NOMO-1 treated with DMSO at 0.1 percent for 48 hours (cell line): ENCODE measurements around the gene TPGS2.
"Not testable (repeated sequence)": the region's sequence is repeated elsewhere in the genome, so short reads cannot be mapped to it uniquely, and the experiment has no call there.

Source experiments
- DNase-seq: peaks from one replicate; lab custom pipeline; 2025; ENCODE audit not compliant: unreplicated experiment; lab: John Stamatoyannopoulos, UW

The TPGS2 gene, protein sequence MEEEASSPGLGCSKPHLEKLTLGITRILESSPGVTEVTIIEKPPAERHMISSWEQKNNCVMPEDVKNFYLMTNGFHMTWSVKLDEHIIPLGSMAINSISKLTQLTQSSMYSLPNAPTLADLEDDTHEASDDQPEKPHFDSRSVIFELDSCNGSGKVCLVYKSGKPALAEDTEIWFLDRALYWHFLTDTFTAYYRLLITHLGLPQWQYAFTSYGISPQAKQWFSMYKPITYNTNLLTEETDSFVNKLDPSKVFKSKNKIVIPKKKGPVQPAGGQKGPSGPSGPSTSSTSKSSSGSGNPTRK

GRCh38 chr18:36828630-36829361 is at the start of gene TPGS2, which contains the start of gene KIAA1328:
TSS of gene TPGS2 (minus strand) at chr18:36829002. CDS start at chr18:36828767, 235 bp downstream.
TSS of gene KIAA1328 (plus strand) at chr18:36829127. CDS start at chr18:36829139, 12 bp downstream.
- peak; percentile 89 for DNase-seq

- DNase-seq = not testable (repeated sequence)
Observed at GRCh38 chr18:36873826-36874225, 45.0 kb upstream of the TPGS2 start.

DNA sequence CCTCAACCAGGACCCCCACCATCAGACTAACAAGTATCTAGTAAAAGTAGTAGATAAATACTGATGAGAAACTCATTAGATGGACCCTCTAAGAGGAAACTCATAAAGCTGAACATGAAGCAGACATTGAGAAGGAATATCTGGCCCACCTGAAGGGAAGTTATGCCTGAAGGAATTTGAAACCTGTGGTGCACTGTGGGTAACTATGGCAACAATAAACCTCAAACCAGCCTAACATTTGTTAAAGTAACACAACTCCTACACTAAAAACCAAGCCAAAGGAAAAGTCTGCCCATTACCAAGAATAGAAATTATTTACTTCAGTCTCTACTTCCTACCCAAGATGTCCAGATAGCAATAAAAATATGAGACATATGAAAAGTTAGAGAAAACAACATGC is 43.5 kb upstream of the TPGS2 start:
- no peak for DNase-seq

DNA sequence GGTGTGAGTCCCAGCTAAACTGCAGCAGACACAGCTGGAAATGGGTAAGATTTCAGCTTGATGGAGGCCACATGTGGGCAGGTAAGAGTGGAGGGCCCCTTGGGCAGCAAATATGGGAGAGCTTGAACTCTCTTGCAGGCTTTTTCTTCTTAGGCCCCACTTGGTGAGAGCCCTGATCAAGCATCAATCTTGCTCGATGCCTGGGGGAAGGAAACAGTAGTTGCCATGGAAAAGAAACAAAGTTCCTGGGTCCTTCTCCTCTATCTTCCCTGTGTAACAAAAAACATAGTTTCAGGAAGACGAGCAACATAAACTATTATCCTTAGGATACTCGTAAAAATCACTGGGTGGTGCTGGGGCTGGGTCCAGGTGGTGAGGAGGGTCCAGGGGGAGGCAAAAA is 43.0 kb upstream of the TPGS2 start:
- DNase-seq = no peak

DNA sequence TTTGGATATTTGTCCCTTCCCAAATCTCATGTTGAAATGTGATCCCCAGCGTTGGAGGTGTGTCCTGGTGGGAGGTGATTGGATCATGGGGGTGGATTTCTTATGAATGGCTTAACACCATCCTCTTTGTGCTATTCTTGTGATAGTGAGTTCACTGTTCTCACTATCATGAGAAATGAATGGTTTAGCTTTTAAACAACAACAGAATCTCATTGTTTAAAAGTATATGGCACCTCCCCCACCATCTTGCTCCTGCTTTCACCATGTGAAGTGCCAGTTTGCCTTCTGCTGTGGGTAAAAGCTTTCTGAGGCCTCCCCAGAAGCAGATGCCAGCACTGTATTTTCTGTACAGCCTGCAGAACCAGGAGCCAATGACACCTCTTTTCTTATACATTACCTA is 38.3 kb upstream of the TPGS2 start:
- DNase-seq = no peak

DNA sequence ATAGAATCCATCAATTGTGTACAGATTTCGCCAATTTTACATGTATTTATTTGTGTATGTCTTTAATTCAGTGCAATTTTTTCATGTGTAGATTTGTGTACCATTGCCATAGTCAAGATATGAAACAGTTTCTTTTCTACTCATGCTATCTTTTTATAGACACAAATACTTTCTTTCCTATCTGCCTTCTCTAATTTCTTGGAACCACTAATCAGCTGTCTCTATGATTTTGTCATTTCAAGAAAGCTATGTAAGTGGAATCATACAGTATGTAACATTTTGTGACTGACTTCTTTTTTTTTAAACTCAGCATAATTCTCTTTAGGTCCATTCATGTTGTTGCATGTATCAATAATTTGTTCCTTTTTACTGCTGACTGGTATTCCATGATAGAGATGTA is 33.4 kb upstream of the TPGS2 start:
- no peak for DNase-seq

DNA sequence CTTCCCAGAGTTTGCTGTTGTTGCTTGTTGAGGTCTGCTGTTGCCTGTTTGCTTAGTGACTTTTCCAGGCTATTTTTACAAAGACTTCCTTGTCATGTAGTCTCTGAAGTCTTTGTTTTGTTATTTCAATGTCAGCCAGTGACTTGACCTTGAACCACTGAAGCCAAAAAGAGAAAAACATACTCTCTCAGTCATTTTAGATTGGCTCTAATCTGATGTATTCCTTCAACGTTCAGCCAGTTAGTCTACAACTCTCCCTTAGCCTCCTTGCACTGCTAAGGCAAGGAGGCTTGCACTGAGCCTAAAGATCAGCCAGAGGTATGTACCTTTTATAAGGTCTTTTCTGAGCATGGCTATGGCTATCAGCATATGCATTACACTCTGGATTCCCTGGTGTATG is 28.0 kb upstream of the TPGS2 start:
- DNase-seq = no peak

DNA sequence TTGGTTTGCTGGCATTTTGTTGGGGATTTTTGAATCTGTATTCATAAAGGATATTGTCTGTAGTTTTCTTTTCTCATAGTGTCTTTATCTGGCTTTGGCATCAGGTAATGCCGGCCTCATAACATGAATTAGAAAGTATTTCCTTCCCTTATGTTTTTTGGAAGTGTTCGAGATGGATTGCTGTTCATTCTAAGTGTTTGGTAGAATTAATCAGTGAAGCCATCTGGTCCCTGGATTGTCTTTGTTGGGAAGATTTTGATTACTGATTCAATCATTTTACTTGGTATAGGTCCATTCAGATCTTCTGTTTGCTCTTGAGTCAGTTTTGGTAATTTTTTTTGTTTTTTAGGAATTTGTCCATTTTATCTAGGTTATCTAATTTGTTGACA is 22.4 kb upstream of the TPGS2 start:
- no peak for DNase-seq

- DNase-seq = no peak
Observed at GRCh38 chr18:36850527-36851201, 21.9 kb upstream of the TPGS2 start.

DNA sequence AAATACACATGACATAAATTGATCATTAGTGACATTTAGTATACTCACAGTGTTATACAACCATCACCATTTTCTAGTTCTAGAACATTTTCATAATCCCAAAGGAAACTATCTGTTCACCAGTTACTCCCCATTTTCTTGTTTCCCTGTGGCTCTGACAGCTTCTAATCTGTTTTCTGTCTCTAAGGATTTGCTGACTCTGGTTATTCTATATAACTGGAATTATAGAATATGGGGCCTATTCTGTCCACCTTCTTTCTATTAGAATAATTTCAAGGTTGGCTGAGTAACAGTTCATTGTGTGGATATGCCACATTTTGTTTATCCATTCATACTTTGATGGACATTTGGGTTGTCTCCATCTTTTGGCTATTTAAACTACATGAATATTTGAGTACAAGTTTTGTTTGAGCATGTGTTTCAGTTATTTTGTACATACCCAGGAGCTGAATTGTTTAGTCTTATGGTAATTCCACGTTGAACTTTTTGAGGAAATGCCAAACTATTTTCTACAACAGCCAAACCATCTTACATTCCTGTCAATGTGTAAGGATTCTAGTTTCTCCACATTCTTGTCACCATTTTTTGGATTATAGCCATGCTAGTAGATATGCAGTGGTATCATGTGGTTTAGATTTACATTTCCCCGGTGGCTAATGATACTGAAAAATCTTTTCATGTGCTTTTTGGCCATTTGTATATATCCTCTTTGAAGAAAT is 20.6 kb upstream of the TPGS2 start:
- DNase-seq = no peak

DNA sequence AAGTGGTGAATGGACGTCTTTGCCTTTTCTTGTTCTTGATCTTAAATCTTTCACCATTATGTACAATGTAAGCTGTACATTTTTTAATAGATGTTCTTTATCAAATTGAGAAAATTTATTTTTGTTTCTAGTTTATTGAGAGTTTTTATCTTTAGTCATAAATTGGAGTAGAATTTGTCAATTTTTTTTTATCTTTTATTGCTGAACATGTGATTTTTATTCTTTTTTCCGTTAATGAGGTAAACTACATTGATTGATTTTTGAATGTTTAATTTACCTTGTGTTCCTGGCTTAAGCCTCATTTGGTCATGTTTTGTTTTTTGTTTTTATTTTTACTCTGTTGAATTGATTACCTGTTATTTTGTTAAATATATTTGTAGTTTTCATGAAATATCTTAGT is 19.8 kb upstream of the TPGS2 start:
- no peak for DNase-seq

- DNase-seq = no peak
Observed at GRCh38 chr18:36843784-36844183, 15.0 kb upstream of the TPGS2 start.

DNA sequence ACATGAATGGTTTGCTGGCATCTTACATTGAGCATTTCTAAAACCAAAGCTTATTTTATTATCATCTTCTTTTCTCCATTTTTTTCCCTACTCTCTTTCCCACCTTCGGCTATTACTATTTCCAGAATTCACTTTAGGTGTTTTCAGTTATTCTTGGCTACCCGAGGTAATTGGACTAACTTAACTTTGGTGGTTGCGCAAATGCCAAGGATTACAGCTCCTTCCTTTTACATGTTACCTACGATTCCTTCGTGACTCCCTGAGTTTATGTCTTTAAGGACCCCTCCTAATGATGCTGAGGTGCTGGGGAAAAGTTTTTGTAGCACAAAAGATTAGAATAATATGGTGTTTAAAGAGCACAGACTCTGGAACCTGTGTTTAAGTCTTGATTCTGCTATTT is 14.4 kb upstream of the TPGS2 start:
- no peak for DNase-seq

DNA sequence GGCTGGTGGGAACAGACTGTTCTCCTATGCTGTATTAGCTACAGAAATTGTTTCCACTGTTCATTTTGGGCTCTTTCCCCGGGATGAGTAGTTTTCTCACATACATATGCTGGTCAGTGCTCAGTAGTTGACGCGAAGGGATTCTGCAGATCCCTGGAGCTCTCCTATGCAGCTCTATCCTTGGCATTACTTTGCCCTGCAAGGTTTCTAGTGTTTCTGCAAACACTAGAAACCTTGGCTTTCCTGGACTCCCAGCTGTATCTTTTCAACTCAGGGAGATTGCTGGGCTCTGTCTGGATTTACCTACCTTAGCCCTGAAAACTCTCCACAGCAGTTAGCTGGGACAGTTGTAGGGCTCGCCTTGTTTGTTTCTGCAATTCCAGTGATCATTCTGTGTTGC is 11.0 kb upstream of the TPGS2 start:
- no peak for DNase-seq

GRCh38 chr18:36835927-36836326 is 7.1 kb upstream of the TPGS2 start:
- DNase-seq = no peak

GRCh38 chr18:36833120-36833519 is 4.3 kb upstream of the TPGS2 start:
- DNase-seq = no peak

DNA sequence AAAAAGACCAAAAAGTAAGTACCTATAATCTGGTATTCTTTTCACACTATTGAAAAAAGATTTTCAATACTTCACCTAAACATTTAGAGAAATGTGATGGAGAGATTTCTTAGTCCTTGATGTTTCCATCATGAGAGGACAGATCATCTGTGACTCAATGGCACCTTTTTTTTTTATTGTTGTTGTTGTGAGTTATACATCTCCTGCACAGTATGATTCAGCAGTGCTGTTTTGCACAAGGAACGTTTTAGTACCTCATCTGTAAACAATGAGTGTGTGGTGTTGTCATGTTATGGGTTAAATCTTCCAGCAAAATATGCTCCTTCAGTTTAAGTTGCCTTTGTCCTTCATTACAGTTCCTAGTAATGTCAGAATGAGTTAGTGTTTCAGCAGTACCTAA is 2.3 kb upstream of the TPGS2 start:
- no peak for DNase-seq

GRCh38 chr18:36830158-36830495 is 1.3 kb upstream of the TPGS2 start:
- DNase-seq = no peak

DNA sequence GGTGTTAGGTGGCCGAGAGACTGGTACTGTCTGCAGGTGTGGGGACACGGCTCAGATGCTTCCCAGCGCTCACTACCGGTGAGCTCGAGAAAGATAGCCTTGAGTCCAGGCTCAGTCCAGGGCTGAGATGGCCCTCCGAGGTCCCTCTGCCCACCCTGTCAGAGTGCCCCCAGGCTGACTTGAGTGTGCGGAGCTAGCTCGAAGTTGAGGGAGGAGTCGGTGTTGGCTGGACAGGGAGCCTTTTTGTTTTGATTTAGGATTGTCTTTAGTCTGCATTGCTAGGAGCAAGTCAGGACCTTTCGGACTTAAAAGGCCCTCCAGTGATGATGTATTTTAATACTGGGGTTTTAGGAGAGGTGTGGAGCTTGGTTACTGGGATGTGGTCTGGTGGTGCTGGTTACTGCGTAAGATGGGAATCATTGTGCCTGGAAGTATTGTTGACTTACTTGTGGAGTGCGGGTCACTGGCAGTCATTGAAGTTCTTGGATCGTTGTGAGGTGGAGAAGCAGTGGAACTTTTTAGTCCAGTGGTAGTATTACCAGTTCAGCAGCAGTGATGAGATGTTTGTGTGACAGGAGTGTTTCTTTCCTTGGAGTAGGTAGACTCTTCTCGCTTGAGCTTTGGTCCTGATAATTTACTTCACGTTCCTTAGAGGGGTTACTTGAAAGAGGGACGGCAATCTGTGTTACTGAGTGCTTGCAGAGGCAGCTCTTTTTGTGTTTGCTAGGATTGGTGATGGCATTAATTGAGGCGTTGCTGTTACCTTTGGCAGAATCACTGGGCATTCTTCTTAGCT is 758 bp upstream of the TPGS2 start:
- DNase-seq = no peak

- peak; percentile 33 for DNase-seq
Observed at GRCh38 chr18:36828157-36828629, 609 bp downstream of the TPGS2 start.

GRCh38 chr18:36826556-36826955 is 2.2 kb downstream of the TPGS2 start:
- no peak for DNase-seq
